HT1080 (cell line): ENCODE data around the gene SRSF7. TPM values are rescaled to one million over a fixed set of nuclear protein-coding genes. Genes with fewer than 3 reads are reported as not detected.
A peak's percentile ranks its signal among the peaks of the same experiment; 100 is the strongest.
"Not testable (repeated sequence)": the region's sequence is repeated elsewhere in the genome, so short reads cannot be mapped to it uniquely, and the experiment has no call there.

Source experiments
- DNase-seq: peaks from one replicate; pipeline ENCODE4 v3.0.0-alpha.2; 2015; ENCODE audit warnings: low read depth
- total RNA-seq: library from RNA; depleted of rRNA; stranded (reverse); fragments of >200 nt; shearing (Covaris generic); gene quantifications from 2 replicates; pipeline ENCODE4 v1.2.3, GENCODE V29; 2014

SRSF7 gene
- total RNA-seq, 1 experiment from 2014 or later, result 298 TPM

- no peak for DNase-seq
Measured at GRCh38 chr2:38754506-38754905, 3.3 kb upstream of the SRSF7 start.

DNA sequence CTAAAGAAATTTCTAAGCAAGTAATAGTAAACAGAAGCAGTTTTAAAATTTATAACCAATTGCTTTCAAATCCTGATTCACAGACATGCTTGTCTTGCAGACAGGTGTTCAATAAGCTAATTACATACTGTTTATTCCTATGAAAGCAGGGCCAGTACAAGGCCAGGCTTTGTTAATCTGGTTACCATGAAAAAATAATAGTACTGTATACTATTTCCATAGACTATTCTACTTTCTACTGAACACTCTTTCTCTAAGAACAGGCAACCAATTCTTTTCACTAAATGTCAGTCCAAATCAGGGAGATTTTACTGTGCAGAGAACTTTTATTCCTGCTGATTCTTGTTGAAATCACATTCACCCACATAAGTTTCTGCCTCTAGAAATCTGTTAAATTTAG is 2.9 kb upstream of the SRSF7 start:
- DNase-seq, result no peak

DNA sequence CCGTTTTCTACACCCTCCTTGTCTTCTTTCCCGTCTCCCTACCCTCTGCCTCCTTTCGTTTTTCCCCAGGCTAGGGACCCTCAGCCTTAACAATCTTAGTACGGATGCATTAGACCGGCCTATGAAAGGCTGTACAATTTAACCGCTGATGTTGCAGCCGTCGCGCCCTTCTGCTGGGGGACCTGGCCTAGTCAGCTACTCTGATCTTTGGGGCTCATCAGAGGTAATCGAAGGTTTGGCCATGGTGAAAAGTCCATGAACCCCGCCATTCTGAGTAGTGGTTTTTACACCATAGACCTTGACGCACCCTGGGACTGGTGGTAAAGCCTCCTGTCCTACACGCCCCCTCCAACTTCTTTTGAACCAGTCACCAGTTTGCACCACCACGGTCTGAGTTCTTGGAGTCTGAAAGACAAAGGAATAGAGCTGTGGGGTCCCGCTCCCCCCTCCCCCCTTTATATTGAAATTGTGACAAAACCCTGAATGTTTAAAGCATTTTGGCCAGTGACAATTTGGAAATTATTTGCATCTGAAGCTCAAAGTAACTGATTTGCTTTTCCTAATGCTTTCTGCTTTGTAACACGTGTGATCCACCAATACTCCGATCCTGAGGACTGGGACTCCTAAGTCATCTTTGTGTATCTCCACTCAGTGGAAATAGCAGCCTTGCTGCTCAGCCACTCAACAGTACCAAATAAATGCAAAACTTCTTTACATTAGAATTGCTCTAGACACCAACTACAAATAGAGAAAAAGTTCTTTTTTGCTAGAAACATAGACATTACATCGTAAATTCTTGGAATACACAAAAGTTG is 642 bp upstream of the SRSF7 start:
- DNase-seq, result no peak

DNA sequence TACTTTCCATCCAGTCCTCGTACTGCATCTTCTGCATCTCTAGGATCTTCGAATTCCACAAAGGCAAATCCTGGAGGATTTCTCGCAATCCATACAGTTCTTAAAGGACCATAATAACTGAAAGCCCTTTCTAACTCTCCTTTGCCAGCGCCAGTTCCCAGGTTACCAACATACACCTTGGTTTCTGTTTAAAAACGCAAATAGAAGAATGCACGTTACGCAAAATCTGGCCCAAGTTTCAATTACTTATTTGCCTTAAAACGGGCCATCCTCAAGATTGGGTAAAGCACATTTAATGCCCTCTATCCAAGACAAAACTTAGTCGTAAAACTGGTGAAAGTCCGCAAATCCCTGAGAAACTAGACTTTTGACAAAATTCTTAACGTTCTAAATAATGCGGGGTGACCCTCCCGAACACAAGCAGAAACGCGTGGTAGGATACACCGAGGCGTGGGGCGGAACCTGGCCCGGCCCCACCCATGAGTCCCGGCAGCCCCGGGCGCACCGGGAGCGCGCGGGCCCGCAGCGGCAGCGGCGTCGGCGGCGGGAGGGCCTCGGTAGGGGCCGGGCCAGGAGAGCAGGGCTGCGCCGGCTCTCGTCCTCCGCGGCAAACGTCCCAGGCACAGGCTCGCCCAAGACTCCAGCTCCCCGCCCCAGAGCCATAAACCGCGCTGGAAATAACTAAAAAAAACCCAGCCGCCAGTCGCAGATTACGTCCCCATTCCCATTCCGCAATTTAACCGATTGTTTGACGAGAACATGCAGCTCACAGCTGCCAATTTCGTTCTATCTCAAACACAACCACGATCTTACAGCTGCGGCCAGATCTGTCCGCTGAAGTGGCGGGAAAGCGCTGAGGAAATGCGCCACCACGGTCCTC is 910 bp downstream of the SRSF7 start:
- no peak for DNase-seq

GRCh38 chr2:38748943-38749804 is 2.0 kb downstream of the SRSF7 start:
- DNase-seq, result no peak

DNA sequence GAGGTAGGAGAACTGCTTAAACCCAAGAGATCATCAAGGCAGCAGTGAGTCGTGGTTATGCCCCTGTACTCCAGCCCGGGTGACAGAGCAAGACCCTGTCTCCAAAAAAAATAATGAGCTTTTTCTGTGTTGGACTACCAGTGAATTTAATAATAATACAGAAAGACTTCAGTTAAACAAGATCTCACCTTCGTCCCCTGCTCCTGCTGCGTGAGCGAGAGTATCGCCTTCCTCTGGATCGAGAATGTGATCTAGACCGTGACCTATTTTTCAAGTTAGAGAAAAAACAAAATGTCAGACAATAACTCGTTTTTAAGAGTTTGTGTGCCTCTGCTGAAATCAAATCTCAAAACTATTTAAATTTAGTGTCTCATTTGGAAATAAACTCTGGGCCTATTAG is 2.8 kb downstream of the SRSF7 start:
- no peak for DNase-seq

GRCh38 chr2:38747819-38748218 is 3.3 kb downstream of the SRSF7 start:
- DNase-seq, result no peak

DNA sequence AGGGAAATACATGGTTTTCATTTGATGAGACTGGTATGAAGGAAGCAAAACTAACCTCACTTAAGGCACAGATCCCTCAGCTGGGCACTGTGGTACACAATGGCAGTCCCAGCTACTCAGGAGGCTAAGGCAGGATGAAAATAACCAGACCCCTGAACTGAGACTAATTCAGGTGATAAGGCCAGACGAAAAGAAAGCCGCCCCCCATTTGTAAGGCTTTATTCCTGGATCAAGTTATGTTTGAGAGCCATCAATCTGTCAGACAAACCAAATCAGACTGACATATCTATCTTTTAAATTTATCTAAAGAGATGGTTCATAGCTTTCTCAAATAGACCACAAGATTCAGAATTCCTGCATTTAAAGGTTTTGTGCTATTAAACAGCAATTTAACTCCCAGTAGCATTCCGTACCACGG is 4.1 kb downstream of the SRSF7 start:
- no peak for DNase-seq

DNA sequence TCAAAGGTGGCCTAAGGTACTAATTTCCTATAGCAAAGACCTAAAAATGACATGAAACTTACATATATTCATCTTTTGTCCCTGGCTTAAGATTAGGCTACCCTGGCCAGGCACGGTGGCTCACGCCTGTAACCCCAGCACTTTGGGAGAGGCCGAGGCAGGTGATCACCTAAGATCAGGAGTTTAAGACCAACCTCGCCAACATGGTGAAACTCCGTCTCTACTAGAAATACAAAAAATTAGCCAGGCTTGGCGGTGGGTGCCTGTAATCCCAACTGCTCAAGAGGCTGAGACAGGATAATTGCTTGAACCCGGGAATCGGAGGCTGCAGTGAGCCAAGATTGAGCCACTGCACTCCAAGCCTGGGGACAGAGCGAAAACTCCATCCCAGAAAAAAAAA is 5.9 kb downstream of the SRSF7 start:
- no peak for DNase-seq

- DNase-seq, result no peak
Measured at GRCh38 chr2:38744399-38744780, 6.8 kb downstream of the SRSF7 start.

DNA sequence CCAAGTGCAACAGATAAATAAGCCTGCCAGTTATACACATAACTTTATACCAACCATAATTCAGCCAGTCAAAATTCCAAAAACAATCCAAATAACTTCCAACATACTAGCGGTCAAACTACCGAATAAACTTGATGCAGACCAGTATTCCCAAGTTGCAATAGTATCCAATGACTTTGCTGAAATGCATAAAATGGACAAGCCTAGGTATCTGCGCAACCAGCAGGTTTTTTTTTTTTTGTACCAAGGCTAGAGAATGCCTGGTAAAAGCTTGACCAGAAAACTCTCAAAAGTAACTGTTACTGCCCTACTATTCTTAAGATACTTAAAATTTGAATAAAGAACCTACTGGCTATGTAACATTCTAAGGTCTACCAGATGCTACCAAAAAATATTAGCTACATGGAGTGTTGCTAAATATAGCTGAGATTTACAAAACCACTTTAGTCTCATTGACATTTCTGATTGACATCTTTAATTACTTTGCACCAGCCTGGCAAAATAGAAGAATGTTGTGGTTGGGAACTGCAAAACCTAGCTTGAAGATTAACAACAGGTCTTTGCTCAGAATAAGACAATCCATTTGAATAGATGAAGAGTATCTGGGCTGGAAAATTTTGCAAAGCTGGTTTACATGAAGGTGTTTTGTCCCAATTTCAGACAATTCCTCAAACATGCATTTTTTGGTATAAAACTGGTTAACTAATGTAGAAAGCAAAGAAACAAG is 7.3 kb downstream of the SRSF7 start:
- DNase-seq, result no peak

DNA sequence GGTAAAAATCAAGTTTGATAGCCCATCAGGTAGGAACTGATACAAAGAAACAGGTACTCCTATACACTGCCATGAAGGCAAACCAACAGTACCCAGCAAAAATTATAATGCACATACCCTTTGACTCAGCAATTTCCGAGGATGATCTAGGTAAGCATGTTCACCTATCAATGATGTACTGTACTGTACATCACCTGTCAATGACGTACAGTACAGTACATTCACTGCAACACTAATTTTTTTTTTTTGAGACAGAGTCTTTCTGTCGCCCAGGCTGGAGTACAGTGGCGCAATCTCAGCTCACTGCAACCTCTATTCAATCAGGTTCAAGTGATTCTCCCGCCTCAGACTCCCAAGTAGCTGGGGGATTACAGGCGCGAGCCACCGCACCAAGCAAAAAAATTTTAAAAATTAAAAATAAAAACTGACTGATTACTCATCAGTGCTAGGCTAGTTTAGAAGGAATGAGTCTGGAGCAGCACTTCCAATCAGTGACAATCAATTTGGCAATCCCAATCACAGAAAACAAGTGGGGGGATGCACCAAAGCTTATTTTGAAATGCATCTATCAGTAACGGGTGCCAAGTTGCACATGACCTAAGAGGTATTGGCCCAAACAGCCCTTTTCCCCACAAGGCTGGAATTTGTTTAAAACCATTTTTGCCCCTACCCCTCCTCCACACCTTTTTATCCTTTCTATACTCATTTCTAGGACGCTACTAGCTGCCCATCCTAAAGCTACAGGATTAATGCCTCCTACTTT is 8.2 kb downstream of the SRSF7 start:
- DNase-seq, result no peak

DNA sequence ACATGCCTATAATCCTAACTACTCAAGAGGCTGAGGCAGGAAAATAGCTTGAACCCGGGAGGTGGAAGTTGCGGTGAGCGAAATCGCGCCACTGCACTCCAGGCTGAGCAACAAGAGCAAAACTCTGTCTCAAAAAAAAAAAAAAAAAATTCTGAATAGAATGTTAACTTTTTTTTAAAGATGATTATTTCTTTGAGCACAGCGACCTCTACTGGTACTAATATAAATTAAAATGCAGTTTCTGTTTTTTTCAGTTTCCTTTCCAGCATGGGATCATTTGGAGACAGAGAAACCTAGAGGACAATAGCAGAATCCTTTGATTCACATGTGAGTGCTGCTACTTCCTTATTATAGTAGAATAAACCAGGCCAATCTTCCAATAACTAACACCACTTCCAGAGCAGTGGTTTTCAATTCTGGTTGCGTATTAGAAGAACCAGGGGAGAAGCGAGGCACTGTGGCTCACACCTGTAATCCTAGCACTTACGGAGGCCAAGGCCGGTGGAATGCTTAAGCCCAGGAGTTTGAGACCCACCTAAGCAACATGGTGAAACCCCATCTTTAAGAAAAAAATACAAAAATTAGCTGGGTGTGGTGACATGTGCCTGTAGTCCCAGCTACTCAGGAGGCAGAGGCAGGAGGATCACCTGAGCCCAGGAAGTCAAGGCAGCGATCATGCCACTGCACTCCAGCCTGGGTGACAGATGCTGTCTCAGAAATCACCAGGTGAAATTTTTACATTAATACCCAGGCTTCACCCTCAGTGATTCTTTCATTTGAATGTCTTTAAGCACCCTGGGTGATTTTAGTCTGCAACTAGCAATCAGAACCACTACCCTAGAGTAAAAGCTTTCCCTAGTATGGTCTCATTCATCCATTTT is 10.1 kb downstream of the SRSF7 start:
- peak; percentile 62 for DNase-seq

DNA sequence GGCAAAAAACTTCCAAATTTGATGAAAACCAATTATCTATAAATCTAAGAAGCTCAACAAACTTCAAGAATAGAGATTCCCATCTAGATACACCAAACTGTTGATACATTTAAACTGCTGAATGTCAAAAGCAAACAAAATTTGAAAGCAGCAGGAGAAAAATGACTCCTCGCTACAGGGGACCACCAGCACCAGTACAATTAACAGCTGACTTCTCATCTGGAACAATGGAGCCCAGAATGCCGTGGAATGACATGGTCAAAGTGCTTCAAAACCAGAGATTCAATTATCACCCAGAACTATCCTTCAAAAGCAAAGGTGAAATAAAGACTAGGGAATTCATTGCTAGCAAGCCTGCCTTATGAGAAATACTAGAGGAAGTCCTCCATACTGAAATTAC is 11.6 kb downstream of the SRSF7 start:
- DNase-seq, result no peak

DNA sequence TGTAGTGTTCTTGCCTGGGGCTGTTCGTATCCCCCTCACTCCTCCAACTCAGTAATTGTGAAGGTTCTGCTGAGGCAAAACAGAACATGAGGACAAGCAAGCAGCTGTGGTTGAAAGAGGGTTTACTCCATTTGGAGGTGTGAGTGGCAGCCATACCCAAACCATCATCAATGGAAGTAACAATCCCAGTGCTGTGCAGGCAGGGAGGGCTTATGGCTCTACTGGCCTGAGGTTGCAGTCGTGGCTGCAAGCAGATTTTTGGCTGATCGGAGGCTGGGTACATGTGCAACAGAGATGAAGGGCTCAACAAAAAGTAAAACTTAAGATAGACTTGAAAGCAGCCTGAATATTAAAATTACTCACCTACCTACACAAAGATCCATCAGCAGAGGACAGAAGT is 13.2 kb downstream of the SRSF7 start:
- no peak for DNase-seq

DNA sequence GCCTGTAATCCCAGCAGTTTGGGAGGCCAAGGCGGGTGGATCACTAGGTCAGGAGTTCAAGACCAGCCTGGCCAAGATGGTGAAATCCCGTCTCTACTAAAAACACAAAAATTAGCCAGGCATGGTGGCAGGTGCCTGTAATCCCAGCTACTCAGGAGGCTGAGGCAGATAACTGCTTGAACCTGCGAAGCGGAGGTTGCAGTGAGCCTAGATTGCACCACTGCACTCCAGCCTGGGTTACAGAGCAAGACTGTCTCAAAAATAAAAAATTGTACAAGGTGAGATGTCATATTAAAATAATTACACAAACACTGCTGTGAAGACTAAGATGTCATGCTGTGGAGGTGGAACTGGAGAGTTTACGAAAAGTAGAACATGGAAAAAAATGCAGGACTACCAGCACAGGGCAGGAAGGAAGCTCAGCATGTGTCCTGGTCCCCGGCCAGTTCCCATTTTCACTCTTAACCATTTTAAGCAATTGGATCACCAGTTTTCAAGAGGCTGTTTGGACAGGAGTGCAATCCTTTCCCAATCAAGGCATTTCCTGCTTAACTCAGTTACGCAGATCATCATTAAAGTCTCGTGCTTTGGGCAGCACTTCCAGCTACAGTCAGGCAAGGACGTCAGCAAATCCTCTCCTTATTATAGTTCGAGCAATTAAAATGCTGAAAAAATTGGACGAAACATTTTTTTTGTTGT is 14.0 kb downstream of the SRSF7 start:
- DNase-seq, result not testable (repeated sequence)

DNA sequence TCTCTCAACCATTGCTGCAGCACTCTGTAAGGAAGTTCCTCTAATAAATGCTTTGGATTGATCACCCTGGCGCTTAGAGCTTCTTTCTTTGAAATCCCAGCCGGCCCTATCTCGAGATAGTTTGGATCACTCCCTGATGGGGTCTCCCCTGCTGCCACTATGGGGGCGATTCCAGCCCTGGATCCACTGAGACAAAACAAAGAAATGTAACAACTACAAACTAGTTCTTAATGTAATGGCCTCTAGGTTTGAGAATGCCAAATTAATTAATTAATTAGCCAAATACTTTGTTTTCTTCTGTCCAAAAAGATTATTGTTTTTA is 15.2 kb downstream of the SRSF7 start:
- DNase-seq, result no peak

GRCh38 chr2:38734299-38735058 is 16.7 kb downstream of the SRSF7 start:
- DNase-seq, result no peak
